HAP-1 (cell line): ENCODE data around the gene SMOC1.

Experiments
- DNase-seq, 2 experiments: peaks; one replicate each; pipeline ENCODE4 v3.0.0-alpha.2; 2016 to 2020; ENCODE audit warnings: low spot score in 2 of 2
- H3K27me3 ChIP-seq: fragments of 250-450 bp; sonication (Bioruptor Pico); 2 replicates; pipeline ENCODE4 v1.5.1; 2020; ENCODE audit warnings: low read depth, mild to moderate bottlenecking, moderate library complexity
- H3K36me3 ChIP-seq: fragments of 250-450 bp; sonication (Bioruptor Pico); replicated peaks from 2 replicates; pipeline ENCODE4 v1.5.1; 2020; ENCODE audit warnings: mild to moderate bottlenecking
- H3K4me1 ChIP-seq: fragments of 250-450 bp; sonication (Bioruptor Pico); 2 replicates; pipeline ENCODE4 v1.5.1; 2020; ENCODE audit warnings: mild to moderate bottlenecking
- H3K4me3 ChIP-seq: fragments of 250-450 bp; sonication (Bioruptor Pico); 2 replicates; pipeline ENCODE4 v1.5.1; 2020; ENCODE audit warnings: mild to moderate bottlenecking, moderate library complexity
- H3K9me3 ChIP-seq: fragments of 250-450 bp; sonication (Bioruptor Pico); 2 replicates; pipeline ENCODE4 v1.5.1; 2020; ENCODE audit warnings: mild to moderate bottlenecking, moderate library complexity
- in situ Hi-C: fragments of 300-500 bp; cut with MboI; formaldehyde crosslinking; loops from 3 replicates; pipeline ENCODE4 v1.14.3; 2020; ENCODE audit warnings: low sequenced_read_pairs, inconsistent platforms, mixed read lengths

The SMOC1 gene

DNA sequence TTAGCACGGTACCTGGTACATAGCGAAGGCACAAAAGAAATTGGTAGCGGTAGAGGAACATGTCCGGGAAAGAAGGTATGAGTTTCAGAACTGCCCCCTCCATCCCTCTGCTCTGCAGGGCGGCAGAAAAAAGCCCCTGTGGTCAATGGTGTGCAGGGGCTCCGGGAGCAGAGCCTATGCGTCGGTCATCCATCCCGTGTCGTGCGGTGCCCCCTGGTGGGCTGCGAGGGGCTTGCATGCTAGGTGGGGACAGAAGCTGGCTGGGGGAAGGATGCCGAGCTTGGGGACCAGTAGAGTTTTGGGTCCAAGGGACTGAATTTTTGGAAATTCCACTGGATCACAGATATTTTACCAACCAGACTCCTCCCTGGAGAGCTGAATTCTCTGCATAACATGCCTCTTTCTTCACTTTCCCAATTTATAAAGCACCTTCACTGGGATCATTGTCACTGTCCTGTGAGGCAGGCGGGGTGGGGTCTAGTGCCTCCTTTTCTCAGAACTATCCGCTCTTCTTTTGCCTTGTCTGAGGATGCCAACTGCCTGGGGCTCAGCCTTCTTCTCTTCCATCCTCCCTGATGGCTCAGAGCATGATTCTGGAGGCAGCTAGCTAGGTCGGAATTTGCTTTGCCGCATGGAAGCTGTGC is 148.7 kb downstream of the SMOC1 start:
- in situ Hi-C loops: loop anchor here (5.0 kb wide), 1 partner anchor 211 kb away; no protein-coding TSS in a partner anchor
- Histone ChIP-seq H3K36me3 (no peaks in the 10 kb centered on the region), H3K9me3 (no peaks in the 10 kb centered on the region), H3K4me3 (no peak overlapping the region), H3K4me1 (no peaks in the 10 kb centered on the region), H3K27me3 (peaks cover 6% of the 10 kb centered on the region)
- DNase-seq: peak; percentile 25 to 88

DNA sequence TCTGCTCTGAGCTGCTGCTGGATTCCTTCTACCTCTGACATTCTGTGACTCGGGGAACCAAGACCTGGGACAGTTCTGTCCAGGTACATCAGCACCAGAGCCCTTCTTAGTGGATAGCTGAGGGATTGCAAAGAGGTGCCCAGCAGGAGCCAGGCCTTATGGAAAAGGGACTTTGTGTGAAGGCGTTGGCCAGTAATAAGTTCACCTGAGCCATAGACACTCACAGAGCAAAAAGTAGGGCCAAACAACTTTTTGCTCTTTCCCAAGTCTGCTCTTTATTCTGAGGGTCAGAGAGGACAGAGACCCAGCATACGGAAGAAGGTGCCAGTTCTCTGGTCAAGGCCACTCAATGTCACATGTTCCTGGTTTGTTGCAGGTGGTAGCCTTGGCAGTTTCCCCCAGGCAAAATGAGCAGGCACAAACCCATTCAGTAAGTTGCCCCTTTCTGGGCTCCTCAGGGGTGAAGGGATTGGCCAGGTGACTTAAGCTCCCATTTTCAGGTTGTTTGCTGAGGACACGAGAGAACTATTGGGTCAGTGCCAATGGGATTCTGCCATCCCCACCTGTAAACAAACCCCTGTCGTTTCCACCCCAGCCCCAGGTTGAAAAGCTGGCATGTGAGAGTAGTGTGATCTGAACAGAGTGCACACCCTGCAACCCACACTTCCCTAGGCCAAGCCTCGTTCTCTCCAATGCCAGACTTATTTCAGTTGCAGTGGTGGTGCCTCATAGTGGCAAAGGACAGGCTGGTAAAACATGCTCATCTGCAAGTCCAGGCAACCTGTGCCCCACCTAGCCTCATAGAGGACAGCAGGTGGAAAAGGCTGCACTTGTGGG is 150.3 kb downstream of the SMOC1 start:
- in situ Hi-C loops: loop anchor here (5.0 kb wide), 1 partner anchor 212 kb away; no protein-coding TSS in a partner anchor
- no peak for DNase-seq
- no peaks in the 10 kb centered on the region for H3K36me3 ChIP-seq
- peaks cover 6% of the 10 kb centered on the region for H3K27me3 ChIP-seq
- H3K4me3 ChIP-seq: no peak overlapping the region
- no peaks in the 10 kb centered on the region for H3K4me1 ChIP-seq
- H3K9me3 ChIP-seq: no peaks in the 10 kb centered on the region

DNA sequence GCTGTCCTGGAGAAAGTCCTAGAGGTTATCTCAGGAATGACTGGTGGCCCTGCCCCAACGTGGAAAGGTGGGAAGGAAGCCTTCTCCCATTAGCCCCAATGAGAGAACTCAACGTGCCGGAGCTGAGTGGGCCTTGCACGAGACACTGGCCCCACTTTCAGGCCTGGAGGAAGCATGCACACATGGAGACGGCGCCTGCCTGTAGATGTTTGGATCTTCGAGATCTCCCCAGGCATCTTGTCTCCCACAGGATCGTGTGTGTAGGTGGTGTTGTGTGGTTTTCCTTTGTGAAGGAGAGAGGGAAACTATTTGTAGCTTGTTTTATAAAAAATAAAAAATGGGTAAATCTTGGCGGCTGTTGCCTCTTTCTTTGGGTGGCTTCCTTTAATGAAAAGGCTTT is 152.8 kb downstream of the SMOC1 start:
- no peaks in the 10 kb centered on the region for H3K9me3 ChIP-seq
- no peak overlapping the region for H3K4me3 ChIP-seq
- H3K36me3 ChIP-seq: no peaks in the 10 kb centered on the region
- DNase-seq: no peak
- H3K27me3 ChIP-seq: peaks cover 3% of the 10 kb centered on the region; the same call in 1 of the 2 replicates
- in situ Hi-C loops: no loop called here
- no peaks in the 10 kb centered on the region for H3K4me1 ChIP-seq

GRCh38 chr14:70032447-70032846 is 153.2 kb downstream of the SMOC1 start:
- Histone ChIP-seq H3K4me1 (no peaks in the 10 kb centered on the region), H3K36me3 (no peaks in the 10 kb centered on the region), H3K4me3 (no peak overlapping the region), H3K9me3 (no peaks in the 10 kb centered on the region), H3K27me3 (peaks cover 3% of the 10 kb centered on the region; the same call in 1 of the 2 replicates)
- no peak for DNase-seq
- in situ Hi-C loops: no loop called here

- in situ Hi-C loops: no loop called here
- no peaks in the 10 kb centered on the region for H3K4me1 ChIP-seq
- H3K27me3 ChIP-seq: peaks cover under 1% of the 10 kb centered on the region; the same call in 1 of the 2 replicates
- no peaks in the 10 kb centered on the region for H3K36me3 ChIP-seq
- H3K4me3 ChIP-seq: no peak overlapping the region
- H3K9me3 ChIP-seq: no peaks in the 10 kb centered on the region
- DNase-seq: no peak
These were observed 153.9 kb downstream of the SMOC1 start for GRCh38 chr14:70033116-70033515.

DNA sequence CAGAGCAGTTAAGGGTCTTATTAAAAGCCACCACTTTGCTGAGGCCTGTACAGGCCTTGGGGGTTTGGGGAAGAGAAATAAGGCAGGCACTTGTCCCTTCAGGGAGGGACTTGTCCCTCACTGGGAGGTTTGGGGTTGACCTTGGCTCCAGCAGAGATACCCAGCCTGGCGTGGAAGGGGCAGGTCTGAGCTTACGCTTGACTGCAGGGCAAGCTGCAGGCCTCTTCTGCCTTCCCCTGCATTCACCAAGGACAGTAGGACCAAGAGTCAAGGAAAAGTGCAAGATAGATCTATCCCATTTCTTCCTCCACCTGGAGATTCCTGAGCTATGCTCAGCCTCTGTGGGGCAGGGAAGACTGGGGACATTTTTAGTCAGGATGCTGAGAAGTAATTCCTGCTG is 154.3 kb downstream of the SMOC1 start:
- DNase-seq: no peak
- Histone ChIP-seq H3K9me3 (no peaks in the 10 kb centered on the region), H3K36me3 (no peaks in the 10 kb centered on the region), H3K27me3 (no peaks in the 10 kb centered on the region), H3K4me1 (no peaks in the 10 kb centered on the region), H3K4me3 (no peak overlapping the region)
- in situ Hi-C loops: no loop called here

- no peak overlapping the region for H3K4me3 ChIP-seq
- no peaks in the 10 kb centered on the region for H3K36me3 ChIP-seq
- H3K27me3 ChIP-seq: no peaks in the 10 kb centered on the region
- in situ Hi-C loops: no loop called here
- H3K9me3 ChIP-seq: no peaks in the 10 kb centered on the region
- DNase-seq: no peak
- no peaks in the 10 kb centered on the region for H3K4me1 ChIP-seq
These were observed 155.0 kb downstream of the SMOC1 start for GRCh38 chr14:70034257-70034656.

- in situ Hi-C loops: no loop called here
These were observed 157.4 kb downstream of the SMOC1 start for GRCh38 chr14:70036665-70037064.

DNA sequence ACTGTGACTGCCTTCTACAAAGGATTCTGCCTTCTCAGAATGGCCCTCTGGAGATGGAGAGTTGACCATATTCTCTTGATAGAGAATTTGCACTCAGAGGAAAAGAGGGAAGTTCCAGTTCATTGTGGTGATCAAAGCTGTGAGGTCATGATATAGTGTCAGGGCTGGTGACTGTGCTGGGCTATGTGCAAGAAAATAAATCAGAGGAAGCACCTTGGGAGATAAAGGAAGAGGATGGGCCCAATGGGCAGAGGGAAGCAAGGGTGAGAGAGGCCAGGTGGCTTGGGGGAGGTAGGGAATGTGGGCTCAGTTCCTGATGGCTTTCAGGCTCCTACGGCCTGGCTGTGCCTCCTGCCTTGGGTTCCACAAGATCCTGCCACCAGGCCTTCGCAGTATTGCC is 163.8 kb downstream of the SMOC1 start:
- Histone ChIP-seq H3K4me3 (no peak overlapping the region), H3K27me3 (peaks cover 11% of the 10 kb centered on the region; the same call in 1 of the 2 replicates), H3K4me1 (no peaks in the 10 kb centered on the region), H3K36me3 (no peaks in the 10 kb centered on the region), H3K9me3 (no peaks in the 10 kb centered on the region)
- DNase-seq: no peak
- in situ Hi-C loops: no loop called here

More at GRCh38 chr14:70036665-70037064, 157.4 kb downstream of the SMOC1 start:
- no peak overlapping the region for H3K4me3 ChIP-seq
- H3K36me3 ChIP-seq: no peaks in the 10 kb centered on the region
- no peaks in the 10 kb centered on the region for H3K4me1 ChIP-seq
- no peaks in the 10 kb centered on the region for H3K27me3 ChIP-seq
- H3K9me3 ChIP-seq: no peaks in the 10 kb centered on the region
- no peak for DNase-seq

DNA sequence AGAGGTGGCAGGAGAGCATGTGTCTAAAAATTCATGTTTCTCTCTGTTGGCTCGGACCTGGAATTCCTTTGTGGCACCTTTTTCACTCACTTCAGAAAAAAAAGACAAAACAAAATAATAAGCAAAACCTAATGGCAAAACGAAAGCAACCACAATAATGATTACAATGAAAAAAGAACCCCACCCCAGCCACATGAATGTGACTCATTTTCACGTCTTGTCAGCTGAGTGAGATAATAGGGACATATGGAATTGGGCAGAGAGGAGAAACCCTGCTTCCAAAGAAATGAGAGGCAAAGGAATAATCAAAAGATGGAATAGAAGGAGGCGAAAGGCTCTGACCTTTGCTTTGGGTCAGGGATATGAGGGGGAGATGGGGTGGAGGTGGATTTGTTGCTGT is 166.1 kb downstream of the SMOC1 start:
- no peak for DNase-seq
- Histone ChIP-seq H3K36me3 (no peaks in the 10 kb centered on the region), H3K9me3 (no peaks in the 10 kb centered on the region), H3K4me3 (no peak overlapping the region), H3K27me3 (peaks cover 12% of the 10 kb centered on the region; the same call in 1 of the 2 replicates), H3K4me1 (no peaks in the 10 kb centered on the region)
- in situ Hi-C loops: no loop called here

- peaks cover 12% of the 10 kb centered on the region; the same call in 1 of the 2 replicates for H3K27me3 ChIP-seq
- in situ Hi-C loops: no loop called here
- peak; percentile 52 to 77 for DNase-seq
- H3K4me1 ChIP-seq: no peaks in the 10 kb centered on the region
- H3K4me3 ChIP-seq: no peak overlapping the region
- H3K9me3 ChIP-seq: no peaks in the 10 kb centered on the region
- H3K36me3 ChIP-seq: no peaks in the 10 kb centered on the region
These were observed 166.8 kb downstream of the SMOC1 start for GRCh38 chr14:70045844-70046535.

DNA sequence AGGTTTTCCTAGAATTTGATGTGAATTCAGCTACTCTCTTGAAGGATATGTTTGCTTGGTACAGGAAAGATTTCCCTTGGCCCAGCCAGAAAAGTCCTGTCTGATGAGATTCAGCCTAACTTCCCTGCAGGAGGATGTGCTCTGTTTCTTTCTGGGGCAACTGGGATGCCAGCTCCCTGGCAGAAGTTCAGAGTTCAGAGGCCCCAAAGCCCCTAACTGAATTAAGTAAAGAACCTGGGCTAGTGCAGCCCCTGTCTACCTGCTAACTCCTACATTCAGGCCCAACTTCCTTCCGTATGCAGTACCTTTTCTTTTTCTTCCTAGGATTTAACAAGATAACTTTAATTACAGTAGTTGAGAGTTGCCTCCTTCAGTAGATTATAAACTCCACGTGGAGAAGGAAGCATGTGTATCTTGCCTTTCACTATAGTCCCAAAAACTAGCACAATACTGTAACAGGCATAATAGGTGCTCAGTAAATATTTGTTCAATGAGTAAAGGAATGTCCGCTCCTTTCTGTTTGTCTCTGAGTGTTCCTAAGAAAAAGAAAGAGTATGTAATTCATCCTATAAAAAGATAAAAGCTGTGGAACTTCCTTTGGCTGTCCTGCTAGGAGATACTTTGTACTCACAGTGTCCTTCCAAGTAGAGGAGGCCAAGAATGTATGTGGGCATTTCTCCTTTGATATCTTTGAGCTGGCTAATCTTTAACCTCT is 168.5 kb downstream of the SMOC1 start:
- peaks cover 12% of the 10 kb centered on the region; the same call in 1 of the 2 replicates for H3K27me3 ChIP-seq
- DNase-seq: no peak
- no peaks in the 10 kb centered on the region for H3K9me3 ChIP-seq
- H3K4me3 ChIP-seq: no peak overlapping the region
- no peaks in the 10 kb centered on the region for H3K4me1 ChIP-seq
- no peaks in the 10 kb centered on the region for H3K36me3 ChIP-seq
- in situ Hi-C loops: no loop called here

DNA sequence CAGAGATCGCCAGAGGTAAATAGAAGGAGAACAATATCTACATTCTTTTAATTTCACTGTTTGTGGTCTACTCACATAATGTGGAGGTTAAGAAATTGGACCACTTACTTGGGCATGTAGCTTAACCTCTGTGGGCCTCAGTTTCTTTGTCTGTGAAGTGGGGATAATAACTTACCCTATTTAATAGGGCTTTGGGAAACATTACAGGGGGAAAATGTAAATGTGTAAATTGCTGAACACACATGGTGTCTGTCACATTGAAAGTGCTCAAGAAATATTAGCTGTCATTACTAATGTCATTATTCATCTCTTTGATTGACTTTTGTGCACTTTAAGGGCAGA is 169.1 kb downstream of the SMOC1 start:
- DNase-seq: no peak
- H3K4me3 ChIP-seq: no peak overlapping the region
- in situ Hi-C loops: no loop called here

More for the DNA sequence above, 169.1 kb downstream of the SMOC1 start:
- Histone ChIP-seq H3K9me3 (no peaks in the 10 kb centered on the region), H3K27me3 (peaks cover 12% of the 10 kb centered on the region; the same call in 1 of the 2 replicates), H3K4me1 (no peaks in the 10 kb centered on the region), H3K36me3 (no peaks in the 10 kb centered on the region)
